ENCODE data around the gene NUFIP1.
"Not testable (repeated sequence)": the region's sequence is repeated elsewhere in the genome, so short reads cannot be mapped to it uniquely, and the experiment has no call there.

The NUFIP1 gene

GRCh38 chr13:44969551-44970484 is 19.5 kb downstream of the NUFIP1 start:
- DNase-seq (ENCODE audit: low read depth), result no peak

- DNase-seq (ENCODE audit: low read depth), result no peak
Observed at GRCh38 chr13:44968434-44968815, 20.8 kb downstream of the NUFIP1 start.

GRCh38 chr13:44967704-44968433 is 21.4 kb downstream of the NUFIP1 start:
- DNase-seq (ENCODE audit: low read depth), result no peak

- DNase-seq (ENCODE audit: low read depth), result no peak
Observed at GRCh38 chr13:44961997-44962396, 27.3 kb downstream of the NUFIP1 start.

- no peak for DNase-seq (ENCODE audit: low read depth)
Observed at GRCh38 chr13:44955406-44955805, 33.9 kb downstream of the NUFIP1 start.

GRCh38 chr13:44954224-44954623 is 35.0 kb downstream of the NUFIP1 start:
- DNase-seq (ENCODE audit: low read depth), result no peak

GRCh38 chr13:44952671-44953070 is 36.6 kb downstream of the NUFIP1 start:
- no peak for DNase-seq (ENCODE audit: low read depth)

- no peak for DNase-seq (ENCODE audit: low read depth)
Observed at GRCh38 chr13:44951184-44951583, 38.1 kb downstream of the NUFIP1 start.

- not testable (repeated sequence) for DNase-seq (ENCODE audit: low read depth)
Observed at GRCh38 chr13:44943411-44943810, 45.9 kb downstream of the NUFIP1 start.

GRCh38 chr13:44938854-44939253 is 50.4 kb downstream of the NUFIP1 start:
- no peak for DNase-seq (ENCODE audit: low read depth)

- no peak for DNase-seq (ENCODE audit: low read depth)
Observed at GRCh38 chr13:44936246-44936645, 53.0 kb downstream of the NUFIP1 start.

GRCh38 chr13:44934724-44935123 is 54.5 kb downstream of the NUFIP1 start:
- DNase-seq (ENCODE audit: low read depth), result no peak

- no peak for DNase-seq (ENCODE audit: low read depth)
Observed at GRCh38 chr13:44932850-44933251, 56.4 kb downstream of the NUFIP1 start.

- no peak for DNase-seq (ENCODE audit: low read depth)
Observed at GRCh38 chr13:44932171-44932849, 57.0 kb downstream of the NUFIP1 start.

- no peak for DNase-seq (ENCODE audit: low read depth)
Observed at GRCh38 chr13:44930963-44931623, 58.2 kb downstream of the NUFIP1 start.

- DNase-seq (ENCODE audit: low read depth), result no peak
Observed at GRCh38 chr13:44930280-44930679, 59.0 kb downstream of the NUFIP1 start.

GRCh38 chr13:44929692-44930091 is 59.6 kb downstream of the NUFIP1 start:
- DNase-seq (ENCODE audit: low read depth), result no peak

- DNase-seq (ENCODE audit: low read depth), result no peak
Observed at GRCh38 chr13:44927968-44928367, 61.3 kb downstream of the NUFIP1 start.

GRCh38 chr13:44921931-44922758 is 67.1 kb downstream of the NUFIP1 start:
- DNase-seq (ENCODE audit: low read depth), result no peak

GRCh38 chr13:44921246-44921877 is 67.9 kb downstream of the NUFIP1 start:
- no peak for DNase-seq (ENCODE audit: low read depth)

- DNase-seq (ENCODE audit: low read depth), result no peak
Observed at GRCh38 chr13:44920013-44920412, 69.3 kb downstream of the NUFIP1 start.

Measured in activated T-helper 1 cell treated with Interleukin-2 at 50 U/mL for 16 hours (primary cell).